GM18505 (cell line): ENCODE results near the gene KRT36.

ENCODE experiments used
- ATAC-seq: cut with Tn5 transposase; IDR thresholded peaks from one replicate; pipeline ENCODE4 v1.9.1; 2021; ENCODE audit not compliant: unreplicated experiment
- POLR2A ChIP-seq: IDR thresholded peaks from 4 replicates; pipeline ENCODE4 v1.6.1; 2011; ENCODE audit warnings: borderline replicate concordance; ENCODE audit not compliant: insufficient read depth, insufficient read length; ENCODE audit errors: extremely low read depth

The KRT36 gene

DNA sequence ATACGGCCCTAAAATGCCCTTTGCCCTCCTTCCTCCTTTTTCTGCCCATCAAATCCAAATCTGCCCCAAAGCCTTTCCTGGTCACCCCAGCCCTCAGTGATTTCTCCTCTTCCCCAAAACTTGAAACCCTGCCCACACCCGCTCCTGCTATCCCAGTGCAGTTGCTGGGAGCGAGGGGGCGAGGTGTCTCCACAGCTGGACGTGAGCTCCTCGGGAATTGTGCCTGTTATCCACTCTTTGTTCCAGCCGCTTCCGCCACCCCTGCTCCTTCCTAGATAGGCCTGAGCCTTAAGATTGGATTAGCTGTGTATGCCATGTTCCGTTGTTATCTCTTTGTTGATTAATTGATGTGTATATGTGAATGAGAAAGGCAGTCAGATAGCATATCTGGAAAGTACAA is 6.2 kb downstream of the KRT36 start:
- no peak for TF ChIP-seq POLR2A
- no peak for ATAC-seq

DNA sequence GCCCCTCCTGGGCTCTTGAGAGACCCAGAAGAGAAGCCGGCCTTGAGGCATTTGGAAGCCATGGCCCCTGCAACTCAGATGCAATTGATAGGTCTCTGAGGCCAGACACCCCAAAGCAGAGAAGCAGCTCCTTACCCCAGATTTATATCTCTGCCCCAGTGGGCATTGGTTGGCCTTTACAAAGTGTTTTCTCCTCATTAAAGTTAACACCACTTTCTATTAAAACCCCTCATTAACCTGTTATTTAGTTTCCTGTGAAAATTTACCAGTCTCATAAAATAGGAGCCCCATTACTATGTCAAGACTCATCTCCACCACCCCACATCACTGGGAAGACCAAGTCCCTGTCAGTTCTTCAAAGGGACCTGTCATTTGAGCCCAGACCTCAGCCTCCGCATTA is 8.7 kb downstream of the KRT36 start, which contains the start of gene KRT35:
Gene KRT35, minus strand, starts transcription at position 116 of the 400 bp plus-strand sequence. Its CDS starts 54 bp downstream, at position 62.
- no peak for ATAC-seq

DNA sequence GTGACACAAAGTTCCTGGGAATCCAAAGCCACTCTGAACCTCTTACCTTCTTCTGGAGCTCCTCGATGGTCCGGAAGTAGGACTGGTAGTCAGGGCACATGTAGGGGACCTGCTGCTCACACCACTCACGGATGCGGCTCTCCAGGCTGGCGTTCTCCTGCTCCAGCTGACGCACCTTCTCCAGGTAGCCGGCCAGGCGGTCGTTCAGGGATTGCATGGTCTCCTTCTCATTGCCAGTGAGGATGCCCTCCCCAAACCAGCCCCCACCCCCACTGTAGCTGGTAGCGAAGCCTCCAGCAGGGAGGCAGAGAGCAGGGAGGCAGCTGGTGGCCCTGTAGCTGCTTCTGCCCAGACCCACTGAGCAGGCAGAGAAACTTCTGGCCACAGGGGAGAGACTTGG is 9.1 kb downstream of the KRT36 start:
- ATAC-seq: no peak
- no peak for TF ChIP-seq POLR2A

More for the DNA sequence above, 8.7 kb downstream of the KRT36 start, which contains the start of gene KRT35:
- TF ChIP-seq POLR2A: no peak

GRCh38 chr17:41480136-41480535 is 9.6 kb downstream of the KRT36 start:
- TF ChIP-seq POLR2A: no peak
- no peak for ATAC-seq

DNA sequence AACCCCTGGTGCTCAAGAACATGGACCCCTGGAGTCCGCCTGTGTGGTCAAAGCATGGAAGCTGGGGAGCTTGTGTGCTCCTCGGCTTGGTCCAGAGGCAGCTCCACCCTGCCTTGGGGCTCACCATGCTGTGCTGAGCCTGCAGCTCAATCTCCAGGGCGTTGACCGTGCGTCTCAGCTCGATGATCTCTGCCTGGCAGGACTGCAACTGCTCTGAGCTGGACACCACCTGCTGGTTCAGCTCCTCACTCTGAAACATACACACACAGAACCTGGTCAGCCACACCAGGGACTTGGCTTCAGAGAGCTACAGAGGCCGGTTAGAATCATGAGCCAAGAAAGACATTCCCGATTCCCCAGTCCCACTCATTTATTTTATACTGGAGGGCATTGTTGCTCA is 11.5 kb downstream of the KRT36 start:
- no peak for ATAC-seq
- no peak for TF ChIP-seq POLR2A

DNA sequence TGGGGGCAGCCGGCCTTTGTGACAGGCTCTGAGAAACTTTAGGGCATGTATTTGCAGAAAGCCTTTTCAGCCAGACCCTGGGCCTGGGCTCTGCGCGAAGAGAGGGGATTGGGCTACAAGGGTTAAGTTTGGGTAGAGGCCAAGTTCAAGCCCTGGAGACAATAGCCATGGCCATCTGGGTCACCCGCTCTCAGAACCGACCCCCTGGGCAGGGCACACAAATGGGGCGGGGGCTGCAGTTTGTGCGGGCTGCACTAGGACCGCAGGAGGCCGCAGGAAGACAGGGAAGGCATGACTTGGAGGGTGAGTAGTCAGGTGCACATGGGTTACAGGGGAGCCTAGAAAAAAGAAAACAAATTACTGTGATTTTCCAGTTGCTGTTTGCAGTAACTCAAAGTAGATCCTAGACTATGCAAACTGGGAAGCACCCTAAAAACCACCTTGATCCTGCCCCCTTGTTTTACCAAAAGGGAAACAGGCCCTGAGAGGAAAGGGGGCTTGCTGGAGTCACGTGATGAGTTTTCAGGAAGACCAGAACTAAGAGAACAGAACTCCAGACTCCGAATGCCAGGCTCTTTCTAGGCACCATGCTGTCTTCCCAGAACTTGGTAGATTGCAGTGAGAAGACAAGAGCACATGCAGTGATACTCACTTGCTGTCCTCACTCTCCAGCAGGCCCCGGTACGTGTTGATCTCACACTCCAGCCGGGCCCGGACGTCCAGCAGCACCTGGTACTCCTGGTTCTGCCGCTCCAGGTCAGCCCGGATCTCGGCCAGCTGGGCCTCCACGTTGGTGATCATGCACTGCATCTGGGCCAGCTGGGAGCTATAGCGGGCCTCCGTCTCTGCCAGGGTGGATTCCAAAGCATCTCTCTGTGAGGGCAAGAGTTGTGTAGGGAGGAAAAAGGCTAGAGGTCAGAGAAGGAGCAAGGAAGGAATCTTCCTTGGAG is 12.6 kb downstream of the KRT36 start:
- no peak for TF ChIP-seq POLR2A
- no peak for ATAC-seq

DNA sequence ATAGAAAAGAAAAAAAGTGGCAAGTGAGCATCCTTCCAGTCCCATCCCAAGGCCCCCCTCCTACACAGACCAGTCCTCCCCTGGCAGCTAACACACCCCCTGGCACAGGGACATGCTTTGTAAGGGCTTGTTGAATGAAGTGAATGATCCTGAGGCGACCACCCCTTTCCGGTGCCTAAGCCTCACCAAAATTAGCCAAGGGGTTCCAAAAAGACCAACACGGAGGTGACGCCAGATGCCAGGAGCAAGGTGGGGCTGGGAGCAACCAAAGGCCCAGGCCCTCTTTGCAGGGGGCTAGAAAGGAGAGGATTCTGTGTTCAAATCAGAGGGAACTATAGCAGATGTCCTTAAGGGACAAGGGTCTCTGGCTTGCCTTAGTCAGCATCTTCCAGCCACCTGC is 14.3 kb downstream of the KRT36 start:
- ATAC-seq: no peak
- no peak for TF ChIP-seq POLR2A

- no peak for ATAC-seq
Observed at GRCh38 chr17:41474863-41475262, 14.8 kb downstream of the KRT36 start.

GRCh38 chr17:41468346-41468745 is 21.4 kb downstream of the KRT36 start:
- no peak for ATAC-seq

More at GRCh38 chr17:41474863-41475262, 14.8 kb downstream of the KRT36 start:
- TF ChIP-seq POLR2A: no peak

DNA sequence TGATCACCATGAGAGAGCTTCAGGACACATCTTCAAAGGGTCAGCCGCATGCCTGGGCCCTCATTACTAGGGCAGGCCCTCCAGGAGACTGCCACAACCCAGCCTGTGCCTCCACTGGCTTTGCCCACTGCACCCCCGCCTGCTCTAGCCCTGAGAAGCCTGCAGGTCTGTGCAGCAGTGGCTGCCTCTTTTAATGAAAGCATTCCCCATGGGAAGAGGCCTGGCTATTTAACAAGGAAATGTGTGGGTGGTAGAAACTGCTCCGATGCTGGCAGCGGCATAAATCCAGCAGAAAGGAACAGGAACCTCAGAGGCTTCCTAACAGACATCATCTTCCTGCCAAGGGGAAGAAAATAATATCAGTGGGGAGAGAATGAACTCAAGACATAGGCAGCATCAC is 22.1 kb downstream of the KRT36 start:
- ATAC-seq: no peak
- TF ChIP-seq POLR2A: no peak

More at GRCh38 chr17:41468346-41468745, 21.4 kb downstream of the KRT36 start:
- TF ChIP-seq POLR2A: no peak

DNA sequence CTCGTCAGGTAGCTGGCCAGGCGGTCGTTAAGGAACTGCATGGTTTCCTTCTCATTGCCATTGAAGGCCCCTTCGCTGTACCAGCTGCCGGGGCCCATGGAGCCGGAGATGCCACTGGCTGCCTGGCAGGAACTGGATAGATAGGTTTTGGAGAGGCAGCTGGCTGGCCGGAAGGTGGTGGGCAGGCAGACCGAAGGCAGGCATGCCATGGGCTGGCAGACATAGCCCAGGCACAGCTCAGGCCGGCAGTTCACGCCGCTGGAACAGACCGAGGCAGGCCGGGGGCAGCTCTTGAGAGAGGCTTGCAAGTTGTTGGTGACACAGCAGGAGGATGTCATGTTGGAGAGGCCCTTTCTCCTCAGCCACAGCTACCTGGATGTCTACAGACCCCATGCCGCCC is 22.7 kb downstream of the KRT36 start, which contains the start of gene KRT32:
Gene KRT32, minus strand, starts transcription at position 399 of the 400 bp plus-strand sequence. Its CDS starts 61 bp downstream, at position 338.
- no peak for TF ChIP-seq POLR2A
- ATAC-seq: no peak

- TF ChIP-seq POLR2A: no peak
- ATAC-seq: no peak
Observed at GRCh38 chr17:41464682-41465081, 25.0 kb downstream of the KRT36 start.

- no peak for ATAC-seq
- no peak for TF ChIP-seq POLR2A
Observed at GRCh38 chr17:41464173-41464572, 25.5 kb downstream of the KRT36 start.

DNA sequence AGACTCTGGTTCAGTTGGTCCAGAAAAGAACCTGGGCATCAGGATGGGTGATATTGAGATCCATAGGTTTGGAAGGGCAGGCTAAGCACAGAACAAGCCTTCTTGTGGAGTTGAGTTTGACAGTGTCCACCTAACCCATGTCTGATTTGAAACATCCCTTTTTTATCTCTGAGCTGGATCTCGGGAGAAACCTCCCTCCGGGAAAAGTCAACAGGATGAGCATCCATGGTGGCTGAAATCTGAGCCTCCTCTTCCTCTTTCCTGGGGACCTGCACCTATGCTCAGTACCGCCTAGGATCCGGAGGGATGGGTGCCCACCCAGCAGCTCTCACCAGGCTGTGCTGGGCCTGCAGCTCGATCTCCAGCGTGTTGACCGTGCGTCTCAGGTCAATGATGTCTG is 26.0 kb downstream of the KRT36 start:
- no peak for ATAC-seq
- TF ChIP-seq POLR2A: no peak
